IMR-90 (cell line): ENCODE data around the gene DGKB.

Experiments
- MXI1 ChIP-seq: IDR thresholded peaks from 2 replicates; pipeline ENCODE4 v1.6.1; 2012; ENCODE audit warnings: low read depth, mild to moderate bottlenecking, low read length, moderate library complexity, borderline replicate concordance
- POLR2A ChIP-seq: IDR thresholded peaks from 2 replicates; pipeline ENCODE4 v1.6.1; 2012; ENCODE audit warnings: mild to moderate bottlenecking, low read depth, low read length
- RFX5 ChIP-seq: IDR thresholded peaks from 2 replicates; pipeline ENCODE4 v1.8.0; 2012; ENCODE audit warnings: low read depth, mild to moderate bottlenecking, low read length, moderate library complexity

GRCh38 chr7:14842523-14842922 lies 60.0 kb downstream of the DGKB start:
- TF ChIP-seq MXI1 (no peak), RFX5 (no peak), POLR2A (no peak)
